Erythroblast (primary cell): ENCODE data around the gene AZIN2.

Experiments
- GATA1 ChIP-seq: IDR thresholded peaks from 2 replicates; pipeline ENCODE4 v1.6.1; 2011; ENCODE audit warnings: low read depth, mild to moderate bottlenecking, control low read depth, low read length, moderate library complexity
- POLR2A ChIP-seq: IDR thresholded peaks from 2 replicates; pipeline ENCODE4 v1.6.1; 2011; ENCODE audit warnings: mild to moderate bottlenecking, low read length

DNA sequence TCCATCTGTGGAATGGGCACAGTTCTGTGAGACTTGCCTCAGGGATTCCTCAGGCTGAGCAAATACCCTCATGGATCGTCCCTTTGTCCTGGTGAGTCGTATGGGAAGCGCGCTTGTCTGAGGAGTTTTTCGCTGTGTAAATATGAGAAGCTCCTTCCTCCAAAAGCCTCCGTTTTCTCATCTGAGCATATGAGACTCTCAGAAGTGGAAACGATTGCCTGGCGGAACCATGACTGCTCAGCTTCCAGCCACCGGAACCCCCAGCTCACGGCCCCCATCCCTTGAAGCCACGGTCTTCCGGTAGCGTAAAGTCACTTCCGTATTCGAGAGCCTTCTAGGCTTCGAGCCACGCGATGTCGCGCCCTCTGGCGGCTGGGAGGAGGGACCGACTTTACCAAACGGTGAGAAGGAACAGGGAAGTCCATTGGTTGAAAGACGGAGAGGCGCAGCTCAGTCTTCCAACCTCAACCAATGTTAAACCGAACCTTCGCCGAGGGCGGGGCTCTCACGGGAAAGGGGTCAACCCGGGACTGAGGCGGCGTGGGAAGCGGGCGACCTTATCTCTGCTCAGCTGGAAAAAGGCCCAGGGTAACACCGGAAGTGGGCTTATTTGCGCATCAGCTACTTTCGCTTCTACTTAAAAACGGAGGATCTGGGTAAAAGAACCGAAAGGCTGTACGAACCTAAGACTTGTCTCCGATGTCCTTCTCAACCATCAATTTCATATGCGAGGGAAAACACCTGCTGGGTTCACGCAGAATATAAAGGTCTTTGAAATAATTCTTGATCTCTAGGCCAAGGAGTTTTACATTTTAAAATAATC lies 46.3 kb downstream of the AZIN2 start:
- TF ChIP-seq POLR2A (peak; percentile 93), GATA1 (peak; percentile 56)
